PC-9 (cell line): Measurements from ENCODE around the gene PAX7. TPM values are rescaled to one million over a fixed set of nuclear protein-coding genes. Genes with fewer than 3 reads are reported as not detected.

Source experiments
- BruUV-seq: library from RNA; stranded (reverse); fragments of 400-500 nt; replicated peaks from 2 replicates; lab custom pipeline; 2021; lab: Mats Ljungman, UMichigan
- CTCF ChIA-PET: fragments of 300-600 bp; sonication (Branson Sonifier 250); formaldehyde crosslinking; loops from one replicate; lab custom pipeline; 2022; ENCODE audit warnings: antibody characterized with exemption; lab: Charles Lee
- POLR2A ChIA-PET: fragments of 300-600 bp; sonication (Branson Sonifier 250); formaldehyde crosslinking; loops from one replicate; lab custom pipeline; 2022; ENCODE audit warnings: antibody characterized with exemption; ENCODE audit not compliant: unreplicated experiment; lab: Charles Lee
- DNase-seq, 2 experiments: peaks; one replicate each; pipeline versions ENCODE4 v3.0.0 to v3.0.0-alpha.2; 2015 to 2022; ENCODE audit warnings: mixed read lengths in 1 of 2
- H2AFZ ChIP-seq: fragments of 200-600 bp; sonication (generic); 2 replicates; pipeline ENCODE4 v1.8.1; 2017; ENCODE audit warnings: antibody characterized with exemption
- H3F3A ChIP-seq: fragments of 200-600 bp; sonication (generic); 2 replicates; pipeline ENCODE4 v1.8.1; 2017; ENCODE audit warnings: antibody characterized with exemption, mild to moderate bottlenecking, low read depth; ENCODE audit not compliant: insufficient read depth
- H3K27ac ChIP-seq: fragments of 200-600 bp; sonication (generic); 2 replicates; pipeline ENCODE4 v1.6.1; 2016; ENCODE audit warnings: mixed run types
- H3K27me3 ChIP-seq: fragments of 200-600 bp; sonication (generic); 2 replicates; pipeline ENCODE4 v1.6.1; 2016; ENCODE audit warnings: low read depth, mixed run types; ENCODE audit not compliant: insufficient read depth
- H3K36me3 ChIP-seq: fragments of 200-600 bp; sonication (generic); 2 replicates; pipeline ENCODE4 v1.6.1; 2016; ENCODE audit warnings: low read depth, mixed run types
- H3K4me1 ChIP-seq: fragments of 200-600 bp; sonication (generic); replicated peaks from 2 replicates; pipeline ENCODE4 v1.6.1; 2016; ENCODE audit warnings: mixed run types; ENCODE audit not compliant: insufficient read depth
- H3K4me2 ChIP-seq: fragments of 200-600 bp; sonication (generic); 2 replicates; pipeline ENCODE4 v1.6.1; 2017; ENCODE audit warnings: mixed run types
- H3K4me3 ChIP-seq: fragments of 200-600 bp; sonication (generic); 2 replicates; pipeline ENCODE4 v1.6.1; 2016; ENCODE audit warnings: mixed run types
- H3K79me2 ChIP-seq: fragments of 200-600 bp; sonication (generic); 2 replicates; pipeline ENCODE4 v1.6.1; 2017; ENCODE audit warnings: low read depth, mixed run types
- H3K9me2 ChIP-seq: fragments of 200-600 bp; sonication (generic); 2 replicates; pipeline ENCODE4 v1.8.1; 2017; ENCODE audit warnings: mild to moderate bottlenecking; ENCODE audit not compliant: insufficient read depth
- H3K9me3 ChIP-seq: fragments of 200-600 bp; sonication (generic); 2 replicates; pipeline ENCODE4 v1.8.1; 2016; ENCODE audit warnings: low read depth; ENCODE audit not compliant: insufficient read depth
- H4K20me1 ChIP-seq: fragments of 200-600 bp; sonication (generic); 2 replicates; pipeline ENCODE4 v1.8.1; 2017; ENCODE audit not compliant: insufficient read depth
- CTCF ChIP-seq: fragments of 200-600 bp; sonication (generic); conservative IDR thresholded peaks from 2 replicates; pipeline ENCODE4 v1.6.1; 2017; ENCODE audit warnings: mixed run types, antibody characterized with exemption, mild to moderate bottlenecking, moderate library complexity
- EZH2 ChIP-seq: fragments of 200-600 bp; sonication (generic); IDR thresholded peaks from 2 replicates; pipeline ENCODE4 v1.8.0; 2017; ENCODE audit warnings: antibody characterized with exemption, low read depth
- intact Hi-C: fragments of 100-400 bp; cut with micrococcal nuclease; formaldehyde crosslinking; loops from one replicate; pipeline ENCODE4 v1.10.0; 2022; ENCODE audit not compliant: unreplicated experiment
- total RNA-seq: library from RNA; stranded (reverse); gene quantifications from 2 replicates; pipeline ENCODE4 v1.2.3, GENCODE V29; 2021

Gene PAX7
- total RNA-seq, 1 experiment from 2014 or later = not detected

GRCh38 chr1:18670868-18671225 is 40.2 kb downstream of the PAX7 start:
- no peaks in the 10 kb centered on the region for H3K9me3 ChIP-seq
- ChIA-PET CTCF (no interaction called here), POLR2A (interaction anchor here (0.5 kb wide), 1 partner anchor 1238 kb away, joined by 3 read pairs; no protein-coding TSS in a partner anchor)
- no peak overlapping the region for H3K4me3 ChIP-seq
- no peaks in the 10 kb centered on the region for H4K20me1 ChIP-seq
- no peaks in the 10 kb centered on the region for H3K27me3 ChIP-seq
- no TSS peak for BruUV-seq
- intact Hi-C loops = no loop called here
- no peak overlapping the region for H2AFZ ChIP-seq
- H3K36me3 ChIP-seq = no peaks in the 10 kb centered on the region
- H3K79me2 ChIP-seq = no peaks in the 10 kb centered on the region
- no peaks in the 10 kb centered on the region for H3K9me2 ChIP-seq
- no peak for DNase-seq
- TF ChIP-seq CTCF (no peak), EZH2 (no peak)
- peak overlapping the region; percentile 72 for H3K4me2 ChIP-seq
- H3F3A ChIP-seq = peaks cover 49% of the 10 kb centered on the region
- H3K27ac ChIP-seq = peak overlapping the region; percentile 93
- H3K4me1 ChIP-seq = peaks cover 60% of the 10 kb centered on the region

- no peak for DNase-seq
- no peak overlapping the region for H3K27ac ChIP-seq
- no peaks in the 10 kb centered on the region for H3K9me3 ChIP-seq
- CTCF ChIA-PET = no interaction called here
- H3K4me2 ChIP-seq = no peak overlapping the region
- POLR2A ChIA-PET = no interaction called here
- H3K36me3 ChIP-seq = no peaks in the 10 kb centered on the region
- H3K4me3 ChIP-seq = no peak overlapping the region
- no peaks in the 10 kb centered on the region for H3K27me3 ChIP-seq
- peaks cover 32% of the 10 kb centered on the region for H3K4me1 ChIP-seq
- H3F3A ChIP-seq = peaks cover 21% of the 10 kb centered on the region
- H2AFZ ChIP-seq = no peak overlapping the region
- BruUV-seq = no TSS peak
- no peaks in the 10 kb centered on the region for H3K9me2 ChIP-seq
- H3K79me2 ChIP-seq = no peaks in the 10 kb centered on the region
- intact Hi-C loops = no loop called here
- no peaks in the 10 kb centered on the region for H4K20me1 ChIP-seq
- no peak for TF ChIP-seq EZH2
- no peak; the same call in 1 of the 2 replicates for TF ChIP-seq CTCF
Observed at GRCh38 chr1:18673976-18674375, 43.3 kb downstream of the PAX7 start.

GRCh38 chr1:18676332-18676781 is 45.7 kb downstream of the PAX7 start:
- Histone ChIP-seq H2AFZ (no peak overlapping the region), H3K4me2 (no peak overlapping the region), H3K4me3 (no peak overlapping the region), H3K9me3 (no peaks in the 10 kb centered on the region), H3K79me2 (no peaks in the 10 kb centered on the region), H3K36me3 (no peaks in the 10 kb centered on the region), H3F3A (no peaks in the 10 kb centered on the region), H3K9me2 (no peaks in the 10 kb centered on the region), H3K27me3 (no peaks in the 10 kb centered on the region), H3K27ac (no peak overlapping the region), H3K4me1 (peaks cover 8% of the 10 kb centered on the region), H4K20me1 (no peaks in the 10 kb centered on the region)
- TF ChIP-seq EZH2 = no peak
- TF ChIP-seq CTCF = no peak
- POLR2A ChIA-PET = no interaction called here
- intact Hi-C loops = no loop called here
- CTCF ChIA-PET = no interaction called here
- BruUV-seq = no TSS peak
- DNase-seq = no peak
